Endothelial cell of umbilical vein (primary cell): Measurements from ENCODE around the gene IDH1. TPM values are rescaled to one million over a fixed set of nuclear protein-coding genes. Genes with fewer than 3 reads are reported as not detected.

Experiments
- BruUV-seq: library from RNA; stranded (reverse); fragments of 400-500 nt; replicated peaks from 2 replicates; lab custom pipeline; 2021; lab: Mats Ljungman, UMichigan
- CTCF ChIA-PET: fragments of 300-600, 350-600 bp; sonication (Branson Sonifier 250); formaldehyde crosslinking; loops from one replicate; lab custom pipeline; 2021; ENCODE audit warnings: antibody characterized with exemption, inconsistent platforms; lab: Charles Lee
- POLR2A ChIA-PET: fragments of 300-600, 350-600 bp; sonication (Branson Sonifier 250); formaldehyde crosslinking; loops from one replicate; lab custom pipeline; 2021; ENCODE audit warnings: antibody characterized with exemption, inconsistent platforms; lab: Charles Lee
- DNase-seq: peaks from one replicate; pipeline ENCODE4 v3.0.0-alpha.2; 2011; ENCODE audit warnings: low read depth, low spot score
- FAIRE-seq: peaks from 2 replicates; lab custom pipeline; 2011; peaks lifted over from hg19 to GRCh38; lab: Jason Lieb, UNC
- H2AFZ ChIP-seq: 2 replicates; pipeline ENCODE4 v1.6.0; 2012; ENCODE audit warnings: low read depth, low read length, control low read depth, inconsistent platforms
- H3K27ac ChIP-seq: 2 replicates; pipeline ENCODE4 v1.5.1; 2011; ENCODE audit warnings: low read depth, mild to moderate bottlenecking, control low read depth, low read length, moderate library complexity; ENCODE audit not compliant: insufficient read depth
- H3K27me3 ChIP-seq, 2 experiments: 2 replicates each; pipeline versions ENCODE4 v1.6.0 to v1.6.1; 2011; ENCODE audit warnings: low read length in 2 of 2, mixed read lengths in 1 of 2; ENCODE audit not compliant: control insufficient read depth in 2 of 2, insufficient read depth in 2 of 2
- H3K36me3 ChIP-seq, 2 experiments: 2 replicates in 1 of 2; 3 replicates in 1 of 2; pipeline ENCODE4 v1.5.1; 2011; ENCODE audit warnings: low read length in 2 of 2, mild to moderate bottlenecking in 1 of 2, moderate library complexity in 1 of 2; ENCODE audit not compliant: control insufficient read depth in 2 of 2, insufficient read depth in 2 of 2; ENCODE audit errors: extremely low read depth in 1 of 2
- H3K4me1 ChIP-seq: 3 replicates; pipeline ENCODE4 v1.5.1; 2011; ENCODE audit warnings: mild to moderate bottlenecking, low read length; ENCODE audit not compliant: control insufficient read depth, insufficient read depth; ENCODE audit errors: extremely low read depth
- H3K4me2 ChIP-seq: 2 replicates; pipeline ENCODE4 v1.6.1; 2011; ENCODE audit warnings: low read length, control low read depth, mixed read lengths; ENCODE audit not compliant: insufficient read depth
- H3K4me3 ChIP-seq, 3 experiments: fragments of 200-600 bp in 1 of 3; sonication (generic), shearing (Covaris generic) in 1 of 3; replicated peaks in 1 of 3; 2 replicates each; pipeline ENCODE4 v1.5.1; 2011 to 2016; ENCODE audit warnings: control low read depth in 3 of 3, low read length in 3 of 3, mild to moderate bottlenecking in 2 of 3, inconsistent platforms in 1 of 3, low read depth in 1 of 3, moderate library complexity in 1 of 3; ENCODE audit not compliant: insufficient read depth in 1 of 3
- H3K79me2 ChIP-seq: 2 replicates; pipeline ENCODE4 v1.6.0; 2012; ENCODE audit warnings: low read length, inconsistent platforms; ENCODE audit not compliant: control insufficient read depth, insufficient read depth
- H3K9ac ChIP-seq: replicated peaks from 2 replicates; pipeline ENCODE3; 2011; ENCODE audit warnings: low read length, control low read depth; ENCODE audit not compliant: insufficient read depth; ENCODE audit errors: extremely low read depth
- H3K9me1 ChIP-seq: replicated peaks from 3 replicates; pipeline ENCODE4 v1.6.0; 2011; ENCODE audit warnings: mild to moderate bottlenecking, low read length; ENCODE audit not compliant: control insufficient read depth, insufficient read depth; ENCODE audit errors: extremely low read depth
- H3K9me3 ChIP-seq: replicated peaks from 2 replicates; pipeline ENCODE4 v1.5.1; 2012; ENCODE audit warnings: low read length, inconsistent platforms; ENCODE audit not compliant: control insufficient read depth, insufficient read depth
- H4K20me1 ChIP-seq: replicated peaks from 2 replicates; pipeline ENCODE3; 2011; ENCODE audit warnings: mild to moderate bottlenecking, low read length; ENCODE audit not compliant: control insufficient read depth, insufficient read depth; ENCODE audit errors: extremely low read depth
- CTCF ChIP-seq, 2 donors: IDR thresholded peaks; 1 replicate in 1 of 2; 2 replicates in 1 of 2; pipeline ENCODE4 v1.5.1; 2011; ENCODE audit warnings: low read length in 2 of 2, mild to moderate bottlenecking in 2 of 2, moderate library complexity in 2 of 2, control low read depth in 1 of 2, inconsistent platforms in 1 of 2, low read depth in 1 of 2; ENCODE audit not compliant: insufficient read depth in 1 of 2; ENCODE audit errors: extremely low read depth in 1 of 2
- EZH2 ChIP-seq: IDR thresholded peaks from 2 replicates; pipeline ENCODE4 v1.6.1; 2012; ENCODE audit warnings: borderline replicate concordance, low read depth, mild to moderate bottlenecking, moderate library complexity, low read length, inconsistent platforms; ENCODE audit not compliant: severe bottlenecking
- FOS ChIP-seq: IDR thresholded peaks from 2 replicates; pipeline ENCODE4 v1.6.1; 2011; ENCODE audit warnings: mild to moderate bottlenecking, low read length, moderate library complexity, borderline replicate concordance; ENCODE audit not compliant: insufficient read depth
- GATA2 ChIP-seq: IDR thresholded peaks from 2 replicates; pipeline ENCODE4 v1.7.0; 2011; ENCODE audit warnings: low read depth, mild to moderate bottlenecking, moderate library complexity, mixed read lengths, low read length; ENCODE audit not compliant: insufficient read length, insufficient read depth
- JUN ChIP-seq: IDR thresholded peaks from 2 replicates; pipeline ENCODE4 v1.6.1; 2011; ENCODE audit warnings: borderline replicate concordance, low read depth; ENCODE audit not compliant: insufficient read length, insufficient read depth
- MYC ChIP-seq: IDR thresholded peaks from one replicate; pipeline ENCODE4 v1.6.1; 2011; ENCODE audit warnings: mild to moderate bottlenecking, low read depth, low read length
- POLR2A ChIP-seq: IDR thresholded peaks from 2 replicates; pipeline ENCODE4 v1.6.1; 2012; ENCODE audit warnings: low read depth, mild to moderate bottlenecking, control low read depth, low read length
- POLR2AphosphoS5 ChIP-seq: IDR thresholded peaks from 2 replicates; pipeline ENCODE4 v1.6.1; 2012; ENCODE audit warnings: low read depth, mild to moderate bottlenecking, control low read depth, low read length, moderate library complexity; ENCODE audit not compliant: insufficient read depth
- dilution Hi-C: fragments of 300-500 bp; cut with MboI; formaldehyde crosslinking; loops from one replicate; pipeline ENCODE4 v1.15.0; 2019; ENCODE audit warnings: low sequenced_read_pairs; ENCODE audit not compliant: extremely low pct_ligation_motif_present
- intact Hi-C: fragments of 100-400 bp; cut with micrococcal nuclease; formaldehyde crosslinking; loops from one replicate; pipeline ENCODE4 v1.10.0; 2022
- polyA plus RNA-seq, 4 experiments: library from polyadenylated mRNA; depleted of rRNA in 3 of 4; stranded (reverse) in 3 of 4; unstranded in 1 of 4; fragments of >200 nt; gene quantifications; 2 replicates each; pipeline versions ENCODE4 v1.2.1 to v1.2.3, GENCODE V29; 2011 to 2012; ENCODE audit warnings: missing spikeins in 1 of 4
- total RNA-seq: library from RNA; stranded (reverse); gene quantifications from 2 replicates; pipeline ENCODE4 v1.2.3, GENCODE V29; 2021
- TF ChIP-seq, protein P1 (sequence below): IDR thresholded peaks from 2 replicates; pipeline ENCODE4 v1.6.1; 2011; ENCODE audit not compliant: insufficient read depth, insufficient read length

Gene IDH1
- total and polyA plus RNA-seq, 2 donors (not counting 3 experiments of a cell fraction or from before 2014, with no cell fraction given): 63.1 to 107 TPM

DNA sequence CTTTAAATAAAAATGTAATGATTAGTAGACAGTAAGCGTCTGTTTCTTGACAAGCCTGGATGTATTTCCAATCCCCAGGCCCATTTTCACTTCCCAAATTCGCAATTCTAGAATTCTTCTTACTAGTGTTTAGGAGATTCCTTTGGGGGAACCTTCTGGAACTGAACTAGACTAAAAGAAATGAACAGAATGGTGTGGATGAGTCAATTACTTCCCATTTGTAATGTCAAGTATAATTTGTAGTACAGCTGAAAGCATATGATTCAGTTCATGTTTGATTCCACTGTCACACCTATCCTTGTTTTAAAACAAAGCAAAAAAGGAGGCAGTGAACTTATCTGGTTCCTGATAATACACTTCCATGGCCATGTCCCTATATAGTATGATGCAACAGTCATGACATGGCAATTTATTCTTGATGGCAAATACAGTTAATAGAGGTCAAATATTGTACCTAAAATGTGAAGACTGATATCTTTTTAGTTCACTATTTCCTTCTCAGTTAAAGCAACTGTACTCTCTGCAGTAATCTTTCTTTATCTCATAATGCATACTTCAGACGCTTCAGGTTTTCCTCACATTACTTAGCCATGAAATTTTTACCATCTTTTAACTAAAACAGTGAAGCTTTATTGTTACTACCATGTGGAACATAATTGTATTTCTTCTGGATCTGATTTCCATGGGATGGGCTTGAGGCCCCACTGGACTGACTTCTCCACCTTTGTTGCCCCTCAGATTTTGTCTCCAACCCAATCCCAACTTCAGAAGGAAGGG lies 2.0 kb downstream of the IDH1 start:
- DNase-seq (no peak), FAIRE-seq (no peak)
- Histone ChIP-seq H3K9me1 (no peaks in the 10 kb centered on the region), H3K4me2 (peak overlapping the region; percentile 91), H3K36me3 (peaks cover 5 to 23% of the 10 kb centered on the region in 2 experiments), H2AFZ (no peak overlapping the region), H4K20me1 (no peaks in the 10 kb centered on the region), H3K27ac (no peak overlapping the region), H3K79me2 (peaks cover 6% of the 10 kb centered on the region), H3K27me3 (no peaks in the 10 kb centered on the region), H3K4me3 (no peak overlapping the region), H3K4me1 (peaks cover 28% of the 10 kb centered on the region), H3K9me3 (no peaks in the 10 kb centered on the region), H3K9ac (no peak overlapping the region)
- BruUV-seq: TSS peak; percentile 18
- intact Hi-C loops (loop anchor here (10.0 kb wide), 1 partner anchor 488 kb away; the partner anchor contains the start of gene FZD5), dilution Hi-C loops (no loop called here)
- POLR2A ChIA-PET: no interaction called here
- CTCF ChIA-PET: interaction anchor here (1.0 to 6.6 kb wide), 7 partner anchors 13 to 507 kb away, joined by 3 to 90 read pairs (median 10); partner anchors contain the start of gene PIKFYVE
- TF ChIP-seq, protein P1, sequence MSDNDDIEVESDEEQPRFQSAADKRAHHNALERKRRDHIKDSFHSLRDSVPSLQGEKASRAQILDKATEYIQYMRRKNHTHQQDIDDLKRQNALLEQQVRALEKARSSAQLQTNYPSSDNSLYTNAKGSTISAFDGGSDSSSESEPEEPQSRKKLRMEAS: no peak
- TF ChIP-seq JUN (no peak), MYC (no peak), EZH2 (no peak), POLR2A (no peak), GATA2 (no peak), POLR2AphosphoS5 (no peak), CTCF (IDR thresholded peaks at IDR 0.05; ENCODE audit: extremely low read depth in 1 of 2, insufficient read depth in 1 of 2, low read depth in 1 of 2, low read length in 2 of 2) (no peak), FOS (no peak)
